HG02943 (cell line): ENCODE data around the gene ASCC2.
"Not testable (repeated sequence)": the region's sequence is repeated elsewhere in the genome, so short reads cannot be mapped to it uniquely, and the experiment has no call there.

Source experiments
- ATAC-seq: cut with Tn5 transposase; IDR thresholded peaks from one replicate; pipeline ENCODE4 v1.9.1; 2021; ENCODE audit warnings: mild to moderate bottlenecking, low read depth, moderate library complexity; ENCODE audit not compliant: unreplicated experiment

ASCC2 gene

GRCh38 chr22:29758068-29758622, 79.9 kb downstream of the ASCC2 start:
- ATAC-seq: no peak

DNA sequence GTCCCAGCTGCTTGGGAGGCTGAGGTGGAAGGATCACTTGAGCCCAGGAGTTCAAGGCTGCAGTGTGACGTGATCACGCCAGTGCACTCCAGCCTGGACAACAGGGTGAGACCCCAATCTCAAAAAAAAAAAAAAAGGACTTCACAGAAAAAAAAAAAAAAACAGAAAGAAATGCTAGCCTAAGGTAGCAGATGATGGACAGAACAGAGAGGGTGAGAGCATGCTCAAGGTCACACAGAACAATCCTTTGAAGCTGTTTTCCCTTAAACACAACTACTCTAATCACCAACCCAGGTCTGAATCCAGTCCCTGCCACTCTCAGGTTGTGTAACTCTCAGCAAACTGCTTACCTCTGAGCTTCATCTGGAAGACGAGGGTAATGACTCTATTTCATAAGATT, 81.0 kb downstream of the ASCC2 start:
- ATAC-seq: no peak

- ATAC-seq: no peak
Observed at GRCh38 chr22:29756341-29756740, 81.7 kb downstream of the ASCC2 start.

- ATAC-seq: no peak
Observed at GRCh38 chr22:29755889-29756288, 82.2 kb downstream of the ASCC2 start.

- not testable (repeated sequence) for ATAC-seq
Observed at GRCh38 chr22:29754658-29755395, 83.2 kb downstream of the ASCC2 start.

DNA sequence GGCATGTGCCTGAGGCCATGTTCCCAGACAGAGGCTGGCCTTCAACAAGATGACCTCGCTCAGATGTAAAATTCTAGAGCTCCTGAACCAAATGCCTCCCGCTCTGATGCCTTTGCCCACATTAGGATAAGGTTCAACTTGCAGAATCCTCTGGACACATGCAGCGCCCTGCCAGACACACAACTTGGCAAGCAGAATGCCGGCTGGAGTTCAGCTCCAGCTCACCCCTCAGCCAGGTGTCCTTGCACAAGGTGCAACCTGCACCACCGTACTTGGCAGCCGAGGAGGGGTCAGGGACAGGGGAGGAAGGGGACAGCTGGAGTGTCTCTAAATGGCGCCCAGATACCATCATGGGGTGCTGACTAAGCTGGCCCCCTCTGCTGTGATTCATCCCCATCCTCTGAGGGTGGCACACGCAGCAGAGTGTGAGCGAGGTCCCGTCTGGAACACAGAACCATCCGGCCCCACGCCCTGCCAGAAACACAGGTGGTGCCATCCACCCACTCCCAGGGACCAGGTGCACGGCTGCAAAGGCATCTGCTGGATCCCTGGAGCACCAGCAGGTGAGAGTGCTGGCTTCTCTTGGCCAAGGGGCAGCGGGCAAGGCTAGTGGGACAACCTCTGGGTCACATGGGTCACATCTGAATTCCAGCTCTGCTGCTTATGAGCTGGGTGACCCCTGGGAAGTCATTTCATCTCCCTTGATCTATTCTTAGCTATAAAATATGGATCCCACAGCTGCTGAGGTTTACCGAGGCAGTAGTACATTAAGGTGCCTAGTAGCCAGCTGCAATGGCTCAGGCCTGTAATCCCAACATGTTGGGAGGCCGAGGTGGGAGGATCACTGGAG, 84.0 kb downstream of the ASCC2 start:
- ATAC-seq: no peak

DNA sequence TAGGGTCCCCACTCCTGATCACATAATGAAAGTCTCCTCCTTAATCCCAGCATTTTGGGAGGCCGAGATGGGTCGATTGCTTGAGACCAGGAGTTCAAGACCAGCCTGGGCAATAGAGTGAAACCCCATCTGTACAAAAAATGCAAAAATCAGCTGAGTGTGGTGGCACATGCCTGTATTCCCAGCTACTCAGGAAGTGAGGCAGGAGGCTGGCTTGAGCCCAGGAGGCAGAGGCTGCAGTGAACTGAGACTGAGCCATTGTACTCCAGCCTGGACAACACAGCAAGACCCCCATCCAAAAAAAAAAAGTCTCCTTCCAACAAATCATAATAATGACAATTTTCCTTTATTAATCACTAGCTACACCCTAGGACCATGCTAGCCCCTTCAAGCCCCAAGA, 86.4 kb downstream of the ASCC2 start:
- ATAC-seq: no peak

DNA sequence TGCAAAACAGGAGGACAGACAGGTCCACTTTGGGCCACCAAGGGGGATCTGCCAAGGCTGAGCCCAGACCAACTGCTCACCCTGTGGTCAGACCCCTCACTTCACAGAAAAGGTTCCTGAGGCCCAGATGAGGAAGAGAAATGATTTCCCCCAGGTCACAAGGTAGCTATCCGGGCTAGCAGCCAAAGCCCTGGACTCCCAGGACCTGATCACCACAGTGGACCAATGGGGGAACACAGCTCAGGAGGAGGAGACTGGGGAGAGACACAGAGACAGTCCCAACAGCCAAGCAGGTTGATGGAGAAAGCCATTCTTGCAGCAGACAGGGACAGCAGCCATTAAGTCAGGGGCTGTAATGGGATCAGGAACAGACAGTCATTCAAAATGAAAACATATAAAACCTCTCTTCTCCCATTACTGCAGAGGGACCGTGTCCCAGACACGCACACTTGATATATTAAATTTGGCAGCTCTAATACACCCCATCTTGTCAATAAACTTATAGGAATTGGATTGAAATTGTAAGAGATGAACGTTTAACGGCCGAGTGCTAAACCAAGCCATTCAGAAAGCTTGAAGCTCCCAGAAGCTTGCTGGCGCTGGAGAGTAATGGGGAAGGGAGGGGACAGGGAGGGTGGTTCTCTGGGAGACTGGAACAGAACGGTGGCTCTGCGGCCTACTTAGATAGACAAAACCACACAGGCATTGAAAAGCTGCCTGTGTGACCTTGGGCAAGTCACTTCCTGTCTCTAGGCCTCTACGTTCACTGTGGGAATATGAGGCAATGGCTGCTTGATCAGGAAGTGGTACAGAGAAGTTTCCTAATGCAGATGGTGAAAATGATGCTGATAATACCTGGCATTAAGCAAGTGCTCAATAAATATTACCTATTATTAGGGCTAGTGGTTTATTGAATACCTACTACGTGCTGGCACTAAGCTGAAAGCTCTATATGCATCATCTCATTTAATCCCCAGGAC, 87.2 kb downstream of the ASCC2 start:
- ATAC-seq: no peak

DNA sequence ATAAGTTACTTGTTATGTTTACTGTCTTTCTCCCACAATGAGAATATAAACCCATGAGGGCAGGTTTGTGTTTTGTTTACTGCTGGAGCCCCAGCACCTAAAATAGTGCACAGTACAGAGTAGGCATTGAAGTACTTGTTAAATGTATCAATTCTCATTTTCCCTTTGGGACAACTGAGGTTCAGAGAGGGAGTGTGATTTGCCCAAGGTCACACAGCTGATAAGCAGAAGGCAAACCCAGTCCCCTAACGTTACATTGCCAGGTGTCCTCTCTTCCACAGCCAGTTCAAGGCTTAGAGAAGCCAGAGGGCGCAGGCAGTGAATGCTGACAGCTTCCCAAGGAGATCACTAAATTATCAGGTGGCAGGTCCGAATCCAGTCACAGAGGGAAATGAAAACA, 88.0 kb downstream of the ASCC2 start:
- ATAC-seq: no peak

DNA sequence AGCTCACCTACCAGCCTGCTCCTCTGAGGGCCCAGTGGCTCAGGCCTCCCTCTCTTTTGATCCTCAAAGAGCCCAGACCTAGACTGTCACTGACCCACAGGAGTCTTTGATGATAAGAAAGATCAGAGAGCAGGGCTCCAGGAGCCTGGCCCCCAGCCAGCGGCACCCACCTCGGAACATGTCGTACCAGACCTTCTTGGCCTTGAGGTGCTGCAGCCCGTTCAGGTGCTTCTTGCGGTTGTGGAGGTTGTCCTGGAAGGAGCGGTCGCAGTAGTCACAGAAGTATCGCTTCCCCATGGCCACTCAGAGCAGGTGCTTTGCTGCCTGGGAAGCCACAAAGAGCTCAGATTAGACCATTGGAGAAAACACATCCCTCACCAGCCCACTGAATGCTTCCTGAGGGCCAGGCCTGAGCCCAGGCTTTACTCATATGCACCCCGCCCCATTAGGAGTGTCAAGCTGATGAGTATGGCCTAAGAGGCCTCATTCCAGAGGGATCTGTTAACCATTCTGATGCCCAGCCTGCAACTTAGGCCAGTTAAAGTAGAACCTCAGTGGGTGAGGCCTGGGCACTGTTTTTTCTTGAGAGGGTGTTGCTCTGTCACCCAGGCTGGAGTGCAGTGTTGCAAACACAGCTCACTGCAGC, 89.7 kb downstream of the ASCC2 start:
- ATAC-seq: no peak

DNA sequence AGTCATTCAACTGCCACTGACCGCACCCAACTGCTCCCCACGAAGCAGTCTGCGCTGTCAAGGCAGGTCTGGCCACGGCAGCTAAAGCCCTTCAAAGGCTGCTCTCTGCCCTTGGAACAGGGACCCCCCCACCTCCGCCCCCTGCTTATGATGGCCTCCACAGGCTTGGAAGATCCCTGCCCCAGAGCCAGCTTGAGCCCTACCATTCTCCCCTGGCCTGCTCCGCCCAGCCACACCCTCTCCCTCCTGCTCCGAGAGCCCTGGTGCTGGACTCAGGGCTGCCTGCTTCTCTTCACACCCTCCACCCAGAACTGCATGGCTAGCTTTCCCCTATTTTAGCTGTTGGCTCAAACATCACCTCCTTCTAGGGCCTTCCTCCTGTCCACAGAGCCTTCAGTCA, 90.2 kb downstream of the ASCC2 start:
- ATAC-seq: no peak

DNA sequence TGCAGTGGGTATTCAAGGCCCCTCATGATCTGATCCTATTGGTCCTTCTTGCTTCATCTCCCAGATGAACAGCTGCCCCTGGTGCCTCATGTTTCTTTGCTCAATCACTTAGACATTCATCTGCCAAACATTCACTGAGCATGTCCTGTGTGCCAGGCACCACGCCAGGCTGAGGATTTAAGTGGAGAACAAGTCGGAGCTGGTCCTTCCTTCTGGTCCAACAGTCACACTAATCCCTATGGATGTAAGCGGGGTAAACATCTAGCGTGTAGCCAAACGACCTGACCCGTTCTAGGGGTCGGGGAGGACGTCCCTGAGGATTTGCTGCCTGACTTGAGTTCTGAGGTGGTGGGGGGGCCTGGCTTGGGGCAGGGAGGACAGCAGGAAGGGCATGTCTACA, 93.2 kb downstream of the ASCC2 start:
- no peak for ATAC-seq

DNA sequence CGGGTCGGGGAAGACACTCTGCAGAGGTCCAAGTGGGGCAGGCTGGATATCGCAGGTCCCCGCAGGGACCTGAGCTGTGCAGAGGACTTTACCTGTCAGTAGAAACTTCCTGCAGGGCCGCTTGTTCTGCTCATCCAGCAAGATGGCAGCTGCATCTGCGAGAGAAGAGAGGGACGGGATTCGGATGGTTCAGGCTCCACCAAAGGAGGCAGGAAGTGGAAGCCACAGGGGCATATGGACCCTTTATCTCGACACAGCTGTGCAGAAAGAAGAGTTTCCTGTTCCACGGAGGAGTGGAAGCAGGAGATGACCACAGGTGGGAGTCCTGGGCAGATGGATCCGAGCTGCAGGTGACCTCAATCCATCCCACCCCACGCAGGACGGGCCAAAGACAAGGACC, 95.7 kb downstream of the ASCC2 start:
- ATAC-seq: no peak

- ATAC-seq: no peak
Observed at GRCh38 chr22:29741926-29742325, 96.1 kb downstream of the ASCC2 start.

DNA sequence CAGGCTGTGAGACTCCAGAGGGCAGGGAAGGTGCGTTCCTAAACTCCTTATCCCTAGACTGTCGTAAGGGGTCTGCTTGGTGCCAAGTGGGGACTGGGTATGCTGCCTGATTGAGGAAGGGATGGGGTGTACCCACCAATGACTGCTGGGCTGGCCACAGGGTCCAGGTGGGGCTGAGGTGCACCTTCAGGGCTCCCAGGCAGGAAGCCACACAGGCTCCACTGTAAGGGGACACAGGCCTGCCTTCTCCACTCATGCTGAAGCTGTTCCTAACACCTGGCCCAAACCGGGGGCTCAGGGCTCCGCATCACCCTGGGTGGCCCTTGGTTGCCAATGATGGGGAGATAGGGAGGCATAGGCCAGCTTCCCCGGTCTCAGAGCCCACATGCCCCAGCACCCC, 97.9 kb downstream of the ASCC2 start:
- ATAC-seq: no peak

DNA sequence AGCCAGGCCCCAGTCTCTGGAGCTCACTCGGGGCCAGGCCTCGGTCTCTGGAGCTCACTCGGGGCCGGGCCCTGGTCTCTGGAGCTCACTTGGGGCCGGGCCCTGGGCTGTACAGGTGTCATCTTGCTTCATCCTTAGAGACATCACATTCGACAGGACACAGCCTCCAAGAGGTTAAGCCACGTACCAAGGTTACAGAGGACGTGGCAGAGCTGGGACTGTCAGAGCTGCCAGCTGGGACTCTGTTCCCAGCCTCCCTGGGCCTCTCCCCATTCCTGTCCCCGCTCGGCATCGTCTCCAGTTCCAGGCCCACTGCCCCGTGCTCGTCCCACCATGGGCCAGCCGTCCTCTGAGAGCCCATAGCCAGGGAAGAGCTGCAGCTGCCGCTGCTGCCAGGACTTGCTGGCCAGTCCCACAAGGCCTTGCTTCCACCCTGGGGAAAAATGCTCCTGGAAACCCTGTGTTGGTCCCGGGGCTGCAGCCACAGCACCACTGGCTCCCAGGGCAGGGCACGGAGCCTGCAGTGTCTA, 98.7 kb downstream of the ASCC2 start:
- no peak for ATAC-seq
